Measurements from ENCODE around the gene ADTRP. TPM values are rescaled to one million over a fixed set of nuclear protein-coding genes. Genes with fewer than 3 reads are reported as not detected.

ADTRP gene
- total RNA-seq: 0.47 and 0.85 TPM in 2 replicates

GRCh38 chr6:11778648-11779328, at the start of gene ADTRP:
Gene ADTRP (minus strand): TSS chr6:11778803. CDS start chr6:11778759, 44 bp downstream.
- no peak for DNase-seq

GRCh38 chr6:11826779-11827178, 48.2 kb upstream of the ADTRP start:
- no peak for DNase-seq

- no peak for DNase-seq
These were observed 46.4 kb upstream of the ADTRP start for GRCh38 chr6:11824986-11825385.

- DNase-seq: peak; percentile 18
These were observed 43.7 kb upstream of the ADTRP start for GRCh38 chr6:11822346-11822745.

GRCh38 chr6:11821781-11822180, 43.2 kb upstream of the ADTRP start:
- DNase-seq: no peak

GRCh38 chr6:11820821-11821220, 42.2 kb upstream of the ADTRP start:
- no peak for DNase-seq

- no peak for DNase-seq
These were observed 40.9 kb upstream of the ADTRP start for GRCh38 chr6:11819486-11819885.

GRCh38 chr6:11815231-11815630, 36.6 kb upstream of the ADTRP start:
- peak; percentile 9 for DNase-seq

GRCh38 chr6:11814819-11815218, 36.2 kb upstream of the ADTRP start:
- DNase-seq: no peak

GRCh38 chr6:11814106-11814505, 35.5 kb upstream of the ADTRP start:
- DNase-seq: no peak

- no peak for DNase-seq
These were observed 35.0 kb upstream of the ADTRP start for GRCh38 chr6:11813606-11814005.

- no peak for DNase-seq
These were observed 34.3 kb upstream of the ADTRP start for GRCh38 chr6:11812951-11813350.

- no peak for DNase-seq
These were observed 33.8 kb upstream of the ADTRP start for GRCh38 chr6:11812439-11812838.

- DNase-seq: no peak
These were observed 33.2 kb upstream of the ADTRP start for GRCh38 chr6:11811644-11812264.

GRCh38 chr6:11810854-11811643, 32.4 kb upstream of the ADTRP start:
- no peak for DNase-seq

- peak; percentile 39 for DNase-seq
These were observed 31.5 kb upstream of the ADTRP start for GRCh38 chr6:11810039-11810541.

- DNase-seq: no peak
These were observed 29.5 kb upstream of the ADTRP start for GRCh38 chr6:11808054-11808453.

GRCh38 chr6:11806561-11807317, 28.1 kb upstream of the ADTRP start:
- DNase-seq: no peak

- DNase-seq: no peak
These were observed 26.9 kb upstream of the ADTRP start for GRCh38 chr6:11805259-11806053.

- no peak for DNase-seq
These were observed 26.1 kb upstream of the ADTRP start for GRCh38 chr6:11804701-11805100.

- DNase-seq: no peak
These were observed 25.5 kb upstream of the ADTRP start for GRCh38 chr6:11804135-11804534.

GRCh38 chr6:11803591-11803971, 25.0 kb upstream of the ADTRP start:
- no peak for DNase-seq
